CD4-positive, alpha-beta T cell treated with Interleukin-4 for 1 hour (primary cell): Measurements from ENCODE around the gene CALY.

Experiments
- DNase-seq, 2 donors: peaks; one replicate each; pipeline ENCODE4 v3.0.0-alpha.2; 2020 to 2022

Gene CALY

GRCh38 chr10:133309720-133310398 lies 26.8 kb downstream of the CALY start:
- no peak for DNase-seq

GRCh38 chr10:133309100-133309719 lies 27.5 kb downstream of the CALY start:
- DNase-seq = peak; percentile 87 to 94

GRCh38 chr10:133308421-133309099 lies 28.1 kb downstream of the CALY start, which contains the start of the genes TUBGCP2 and ZNF511:
Gene TUBGCP2 (minus strand): TSS chr10:133308872. CDS start chr10:133302941, 5,931 bp downstream.
Gene ZNF511 (plus strand): TSS chr10:133308914. CDS start chr10:133308944, 30 bp downstream.
- DNase-seq = peak; percentile 90 to 94

- peak; percentile 88 to 92 for DNase-seq
Measured at GRCh38 chr10:133307776-133308420, 28.8 kb downstream of the CALY start.

GRCh38 chr10:133306941-133307379 lies 29.7 kb downstream of the CALY start:
- DNase-seq = no peak

GRCh38 chr10:133306097-133306476 lies 30.6 kb downstream of the CALY start:
- DNase-seq = no peak

GRCh38 chr10:133303206-133303605 lies 33.5 kb downstream of the CALY start:
- DNase-seq = no peak

DNA sequence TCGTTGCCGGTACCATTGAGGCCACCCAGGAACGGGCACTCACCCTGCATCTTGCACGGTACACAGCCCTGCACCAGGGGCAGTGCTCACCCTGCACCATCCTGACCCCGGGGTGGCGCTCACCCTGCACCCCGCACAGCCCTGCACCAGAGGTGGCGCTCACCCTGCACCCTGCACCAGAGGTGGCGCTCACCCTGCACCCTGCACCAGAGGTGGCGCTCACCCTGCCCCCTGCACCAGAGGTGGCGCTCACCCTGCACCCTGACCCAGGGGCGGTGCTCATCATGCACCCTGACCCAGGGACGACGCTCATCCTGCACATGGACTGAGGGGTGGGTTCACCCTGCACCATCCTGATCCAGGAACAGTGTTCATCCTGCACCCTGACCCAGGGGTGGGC lies 34.5 kb downstream of the CALY start:
- DNase-seq = no peak

DNA sequence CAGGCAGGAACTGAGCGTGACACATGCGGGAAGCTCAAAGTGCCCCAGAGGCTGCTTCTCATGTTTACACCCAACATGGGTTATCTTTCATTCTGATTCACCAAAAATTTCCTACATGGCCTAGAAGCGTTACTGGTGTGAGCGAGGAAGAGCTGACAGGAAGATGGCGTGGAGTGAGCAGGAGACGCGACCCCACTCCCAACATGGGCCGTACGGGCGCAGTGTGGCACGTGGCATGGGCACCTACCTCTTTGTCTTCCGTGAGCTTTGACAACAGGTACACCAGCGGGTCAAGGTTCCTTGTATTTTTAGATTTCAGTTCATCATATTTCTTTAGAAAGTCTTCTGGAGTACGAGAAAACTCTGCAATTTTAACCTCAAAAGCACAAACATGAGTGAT lies 37.0 kb downstream of the CALY start:
- DNase-seq = no peak

GRCh38 chr10:133299224-133299623 lies 37.5 kb downstream of the CALY start:
- DNase-seq = no peak

GRCh38 chr10:133298466-133298865 lies 38.2 kb downstream of the CALY start:
- DNase-seq = no peak

DNA sequence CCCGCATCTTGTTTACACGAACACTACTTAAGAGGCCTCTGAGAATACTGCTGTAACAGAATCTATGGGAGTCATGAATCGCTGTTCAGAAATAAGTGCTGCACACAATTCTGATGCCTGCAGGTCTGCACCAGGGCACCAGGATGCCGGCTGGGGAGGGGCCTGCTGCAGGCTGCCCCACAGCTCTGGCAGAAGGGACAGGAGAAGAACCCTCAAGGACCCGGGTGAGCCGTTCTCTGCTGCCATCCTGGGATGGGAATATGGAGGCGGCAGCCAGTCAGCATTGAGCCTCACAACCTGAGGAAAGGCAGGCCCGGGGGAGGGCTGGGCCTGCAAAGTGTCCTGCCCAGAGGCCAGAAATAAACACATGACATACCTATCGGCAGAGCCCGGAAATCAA lies 39.2 kb downstream of the CALY start:
- DNase-seq = no peak

DNA sequence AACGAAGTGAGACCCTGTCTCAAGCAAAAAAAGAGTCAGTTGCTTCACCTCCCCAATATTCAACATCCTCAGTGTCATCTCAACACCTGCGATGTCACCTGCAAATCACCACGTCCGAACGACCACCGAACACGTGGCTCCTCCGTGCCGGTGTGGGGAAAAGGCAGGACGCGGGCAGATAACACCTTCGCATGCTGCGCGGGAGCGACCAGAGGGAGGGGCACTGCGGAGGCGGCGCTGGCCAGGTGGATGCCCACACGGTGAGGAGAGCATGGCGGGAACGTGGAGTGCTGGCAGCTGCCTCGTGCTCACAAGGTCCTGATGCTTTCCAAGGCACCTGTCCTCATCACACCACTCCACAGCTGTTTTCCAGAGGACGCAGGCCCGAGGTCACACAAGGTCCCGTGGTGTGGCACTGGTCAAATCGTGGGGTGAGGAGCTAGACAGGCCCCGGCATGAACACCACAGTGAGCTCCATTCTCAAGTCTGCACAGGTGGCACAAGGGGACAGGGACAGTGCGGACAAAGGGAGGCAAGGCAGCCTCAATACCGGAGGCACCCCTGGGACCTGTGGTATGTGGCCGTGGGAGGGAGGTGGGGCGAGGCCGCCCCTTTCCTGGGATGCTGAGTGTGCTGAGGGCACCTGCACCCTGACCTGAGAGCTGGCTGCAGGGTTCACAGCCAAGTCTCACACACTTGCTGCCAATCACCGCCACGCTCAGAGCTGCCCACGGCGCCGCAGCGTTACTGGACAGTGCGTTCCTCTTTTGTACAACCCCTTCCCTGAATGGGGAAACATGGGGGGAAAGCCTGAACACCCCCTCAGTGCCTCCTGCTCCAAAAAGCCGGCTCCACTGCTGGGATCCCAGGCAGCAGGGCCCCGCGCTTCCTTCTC lies 41.0 kb downstream of the CALY start:
- DNase-seq = no peak

- DNase-seq = peak in 1 of 2 donors; percentile 37
Measured at GRCh38 chr10:133294189-133294588, 42.5 kb downstream of the CALY start.

GRCh38 chr10:133293810-133294119 lies 42.9 kb downstream of the CALY start:
- DNase-seq = no peak

DNA sequence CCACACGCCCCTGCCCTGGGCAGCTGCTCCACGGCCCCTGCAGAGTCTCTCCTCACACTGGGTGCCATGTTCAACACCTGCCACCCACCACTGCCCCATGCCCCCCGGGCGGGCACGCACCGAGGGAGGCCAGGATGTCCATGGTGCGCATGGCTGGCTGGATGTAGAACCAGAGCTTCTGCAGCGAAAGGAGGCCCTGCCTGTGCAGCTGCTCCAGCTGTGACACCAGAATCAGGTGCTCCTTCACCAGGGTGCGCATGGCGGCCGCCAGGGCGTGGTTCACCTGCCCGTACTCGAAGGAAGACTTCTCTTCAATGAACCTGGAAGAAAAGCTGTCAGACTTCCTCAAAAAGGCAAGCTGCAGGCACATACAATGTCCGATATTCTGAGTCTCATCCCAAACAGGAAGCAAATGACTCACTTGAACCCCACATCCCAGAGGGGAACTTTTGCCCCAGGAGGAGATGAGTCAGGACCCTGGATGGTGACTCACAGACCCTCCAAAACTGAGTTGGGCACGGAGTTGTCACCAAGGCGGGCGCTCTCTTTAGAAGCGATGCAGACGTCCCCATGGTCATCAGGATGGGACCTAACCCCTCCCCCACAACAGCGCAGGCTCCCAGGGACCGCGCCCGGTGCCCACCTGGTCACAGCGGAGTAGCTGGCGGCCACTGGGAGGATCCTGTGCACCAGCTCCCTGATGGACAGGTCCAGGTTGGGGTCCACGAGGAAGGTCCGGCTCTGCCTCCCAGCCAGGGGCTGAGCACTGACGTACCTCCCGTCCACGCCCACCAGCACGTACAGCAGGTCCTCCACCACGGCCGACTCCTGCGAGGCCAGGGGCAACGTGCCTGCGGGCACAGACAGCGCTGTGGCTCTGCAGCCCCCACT lies 43.5 kb downstream of the CALY start:
- DNase-seq = peak in 1 of 2 donors; percentile 79

GRCh38 chr10:133289761-133290160 lies 46.9 kb downstream of the CALY start:
- no peak for DNase-seq

DNA sequence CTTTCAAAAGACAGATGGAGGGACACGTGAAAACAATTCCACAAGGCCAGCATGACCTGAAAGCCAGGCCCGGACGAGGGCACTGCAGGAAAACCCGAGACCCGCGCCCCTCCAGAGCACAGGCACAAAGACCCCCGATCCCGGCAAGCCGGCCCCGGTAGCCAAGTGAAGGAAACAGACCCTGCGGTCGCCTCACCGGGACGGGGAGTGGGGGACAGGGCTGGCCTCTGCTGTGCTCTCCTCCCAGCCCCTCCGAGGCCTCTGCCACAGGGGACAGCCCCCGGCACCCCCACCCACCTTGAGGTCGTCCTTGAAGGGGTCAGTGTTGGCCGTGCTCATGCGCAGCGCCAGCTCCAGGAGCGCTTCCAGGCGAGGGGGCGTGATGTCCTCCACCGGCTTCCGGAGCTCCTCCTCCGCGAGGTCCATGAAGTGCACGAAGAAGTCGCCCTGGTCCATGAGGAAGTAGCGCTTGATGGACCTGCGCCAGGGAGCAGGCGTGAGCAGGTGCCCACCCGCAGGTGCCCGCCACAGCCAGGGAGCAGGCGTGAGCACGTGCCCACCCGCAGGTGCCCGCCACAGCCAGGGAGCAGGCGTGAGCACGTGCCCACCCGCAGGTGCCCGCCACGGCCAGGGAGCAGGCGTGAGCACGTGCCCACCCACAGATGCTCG lies 48.7 kb downstream of the CALY start:
- DNase-seq = no peak

DNA sequence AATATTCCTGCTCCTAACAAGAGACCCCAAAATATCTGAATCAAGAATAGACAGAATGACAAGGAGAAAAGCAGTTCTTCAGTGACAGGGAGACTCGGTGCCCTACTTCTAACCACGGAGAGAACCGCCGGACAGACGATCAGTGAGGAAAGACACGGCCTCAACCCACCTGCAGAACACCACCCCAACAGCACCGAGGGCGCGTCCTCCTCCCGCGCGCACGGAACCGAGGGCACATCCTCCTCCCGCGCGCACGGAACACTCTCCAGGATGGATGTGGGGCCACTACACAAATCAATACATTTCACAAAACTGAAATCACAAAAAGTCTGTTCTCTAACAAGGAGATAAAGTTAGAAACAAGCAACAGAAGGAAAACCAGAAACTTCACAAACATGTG lies 50.3 kb downstream of the CALY start:
- no peak for DNase-seq

DNA sequence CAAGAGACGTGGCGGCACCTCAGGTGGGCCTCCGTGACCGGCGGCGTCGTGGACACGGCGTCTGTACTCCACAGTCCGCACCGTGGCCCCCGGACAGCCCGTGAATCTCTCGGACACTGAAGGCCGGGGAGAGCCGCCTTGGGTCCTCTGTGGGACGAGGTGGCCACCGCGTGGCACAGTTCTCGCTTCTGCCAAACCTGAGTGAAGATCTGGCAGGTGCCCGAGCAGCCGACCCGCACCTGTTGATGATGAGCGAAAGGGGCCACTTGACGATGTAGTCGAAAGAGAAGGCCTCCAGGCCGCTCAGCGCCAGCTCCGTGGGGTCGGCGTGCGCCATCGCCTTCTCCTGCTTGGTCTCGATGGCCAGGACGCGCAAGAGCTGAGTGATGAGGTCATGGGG lies 51.5 kb downstream of the CALY start:
- no peak for DNase-seq

- DNase-seq = no peak
Measured at GRCh38 chr10:133283931-133284330, 52.8 kb downstream of the CALY start.
